ENCODE data around the gene CCDC184. TPM values are rescaled to one million over a fixed set of nuclear protein-coding genes. Genes with fewer than 3 reads are reported as not detected.
"Not testable (repeated sequence)": the region's sequence is repeated elsewhere in the genome, so short reads cannot be mapped to it uniquely, and the experiment has no call there.

The CCDC184 gene
- polyA plus RNA-seq, 3 donors, result 0.03 TPM; not detected in 2

DNA sequence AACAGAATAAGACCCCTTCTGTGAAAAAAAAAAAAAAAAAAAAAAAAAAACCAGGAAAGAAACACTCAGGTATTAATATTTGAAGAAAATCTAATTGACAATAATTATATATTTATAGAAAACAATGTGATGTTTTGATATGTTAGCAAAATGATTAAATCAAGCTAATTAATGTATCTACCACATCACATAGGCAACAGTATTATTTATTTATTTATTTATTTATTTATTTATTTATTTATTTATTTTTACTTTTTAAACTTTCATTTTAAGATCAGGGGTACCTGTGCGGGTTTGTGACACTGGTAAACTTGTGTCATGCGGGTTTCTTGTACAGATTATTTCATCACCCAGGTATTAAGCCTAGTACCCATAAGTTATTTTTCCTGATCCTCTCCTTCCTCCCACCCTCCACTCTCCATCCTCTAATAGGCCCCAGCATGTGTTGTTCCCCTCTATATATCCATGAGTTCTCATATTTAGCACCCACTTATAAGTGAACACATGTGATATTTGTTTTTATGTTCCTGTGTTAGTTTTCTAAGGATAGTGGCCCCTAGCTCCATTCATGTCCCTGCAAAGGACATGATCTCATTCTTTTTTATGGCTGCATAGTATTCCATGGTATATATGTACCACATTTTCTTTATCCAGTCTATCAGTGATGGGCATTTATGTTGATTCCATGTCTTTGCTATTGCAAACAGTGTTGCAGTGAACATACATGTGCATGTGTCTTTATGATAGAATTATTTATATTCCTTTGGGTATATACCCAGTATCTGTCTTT lies 47.9 kb downstream of the CCDC184 start:
- not testable (repeated sequence) for H3K4me1 Mint-ChIP-seq

More for the DNA sequence above, 47.9 kb downstream of the CCDC184 start:
- H3K9me3 ChIP-seq (replicated peaks in 1 of 2; ENCODE audit: control insufficient read depth in 1 of 2, insufficient read depth in 1 of 2, low read length in 2 of 2); H3K27me3 ChIP-seq (ENCODE audit: control insufficient read depth in 2 of 2, insufficient read depth in 2 of 2, low read length in 2 of 2); H3K27me3 Mint-ChIP-seq (ENCODE audit: low read depth in 3 of 3); H3K79me2 ChIP-seq (ENCODE audit: insufficient read depth, low read length); H2AFZ ChIP-seq (ENCODE audit: insufficient read depth, low read depth, low read length, poor library complexity, severe bottlenecking); H3K4me1 ChIP-seq (ENCODE audit: control insufficient read depth in 1 of 2, insufficient read depth in 2 of 2, low read length in 2 of 2); H3K9ac ChIP-seq (ENCODE audit: insufficient read depth, low read length, poor library complexity, severe bottlenecking); H3K4me3 Mint-ChIP-seq; H3K36me3 ChIP-seq (replicated peaks in 1 of 2; ENCODE audit: control insufficient read depth in 1 of 2, insufficient read depth in 2 of 2, low read length in 2 of 2); intact Hi-C loops (cut with micrococcal nuclease); H4K20me1 ChIP-seq (ENCODE audit: insufficient read depth, low read length); H3K4me3 ChIP-seq (replicated peaks in 1 of 3; ENCODE audit: low read depth in 2 of 3, low read length in 3 of 3); H3K4me2 ChIP-seq (replicated peaks; ENCODE audit: extremely low read depth, low read length, poor library complexity, severe bottlenecking); DNase-seq; H3K27ac ChIP-seq (ENCODE audit: low read depth in 1 of 2, low read length in 2 of 2); H3K27ac Mint-ChIP-seq: not testable (repeated sequence)
- no CpG with 5 or more reads among the region's 2 CpGs for WGBS (ENCODE audit: insufficient coverage)
- Mint-ChIP-seq H3K9me3 (peaks cover 7 to 27% (median 16%) of the 10 kb centered on the region in 7 donors), H3K36me3 (peaks cover 25 to 46% of the 10 kb centered on the region in 2 donors)

Other genes with a start within 250 kb of the CCDC184 start
- gene TMEM106C, start 220.0 kb upstream of the CCDC184 start, polyA plus RNA-seq, result 1 to 10 TPM; 8.7 to 9.7 (median 9.0) TPM
- not detected for gene COL2A1, start 179.2 kb upstream of the CCDC184 start, polyA plus RNA-seq
- gene SENP1, start 77.6 kb upstream of the CCDC184 start, polyA plus RNA-seq, result 1 to 10 TPM; 5.2 to 8.0 (median 6.0) TPM
- 1 to 10 TPM; 2.8 to 8.4 (median 3.0) TPM for gene PFKM, start 64.3 kb upstream of the CCDC184 start, polyA plus RNA-seq
- gene ASB8, start 26.1 kb upstream of the CCDC184 start, polyA plus RNA-seq, result 10 to 100 TPM; 23.8 to 50.0 (median 38.4) TPM
- gene OR10AD1, start 19.6 kb downstream of the CCDC184 start, polyA plus RNA-seq, result not detected
- gene ZNF641, start 167.3 kb downstream of the CCDC184 start, polyA plus RNA-seq, result 10 to 100 TPM; 12.1 to 21.7 (median 12.6) TPM